HG03097 (cell line): Measurements from ENCODE around the gene BMPR1A.
"Not testable (repeated sequence)": the region's sequence is repeated elsewhere in the genome, so short reads cannot be mapped to it uniquely, and the experiment has no call there.

Source experiments
- ATAC-seq: cut with Tn5 transposase; IDR thresholded peaks from one replicate; pipeline ENCODE4 v1.9.1; 2021; ENCODE audit not compliant: unreplicated experiment, low FRiP score

Gene BMPR1A

DNA sequence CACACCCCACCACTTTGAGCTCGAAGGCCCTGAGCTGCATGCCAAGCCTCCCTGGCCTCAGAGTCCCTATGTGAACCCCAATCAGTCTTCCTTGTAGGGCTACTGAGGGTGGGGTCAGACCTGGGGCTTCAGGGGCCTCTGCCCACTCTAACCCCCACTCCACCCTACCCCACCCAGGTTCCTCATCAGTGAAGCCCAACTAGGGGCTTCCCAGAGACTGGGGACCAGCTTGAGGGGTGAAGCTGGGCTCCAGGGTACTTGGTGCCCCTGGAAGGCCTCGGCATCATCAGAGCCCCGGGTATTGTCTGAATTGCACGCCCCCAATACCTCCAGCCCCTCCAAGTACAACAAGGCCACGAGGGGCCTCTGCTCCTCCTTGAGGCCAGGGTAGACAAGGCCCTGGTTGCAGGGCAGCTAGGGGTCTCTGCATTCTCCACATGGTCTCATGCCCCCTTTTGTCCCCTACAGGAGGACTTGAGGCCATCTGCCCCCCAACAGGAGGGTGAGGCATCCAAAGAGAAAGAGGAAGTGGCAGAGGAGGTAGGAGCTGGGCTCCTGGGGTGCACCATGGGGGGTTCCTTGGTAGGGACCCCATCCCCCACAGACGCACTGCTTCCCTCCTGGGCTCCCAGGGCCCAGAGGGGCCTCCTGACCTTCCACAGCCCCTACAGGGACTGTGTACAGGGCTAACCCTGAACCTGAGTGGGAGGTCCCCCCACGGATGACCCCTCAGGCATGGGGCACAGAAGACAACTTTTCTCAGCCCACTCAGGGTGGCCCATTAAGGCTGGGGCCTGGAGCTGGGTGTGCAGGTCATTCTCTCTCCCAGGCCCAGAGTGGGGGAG lies 205.9 kb downstream of the BMPR1A start:
- ATAC-seq, result no peak

DNA sequence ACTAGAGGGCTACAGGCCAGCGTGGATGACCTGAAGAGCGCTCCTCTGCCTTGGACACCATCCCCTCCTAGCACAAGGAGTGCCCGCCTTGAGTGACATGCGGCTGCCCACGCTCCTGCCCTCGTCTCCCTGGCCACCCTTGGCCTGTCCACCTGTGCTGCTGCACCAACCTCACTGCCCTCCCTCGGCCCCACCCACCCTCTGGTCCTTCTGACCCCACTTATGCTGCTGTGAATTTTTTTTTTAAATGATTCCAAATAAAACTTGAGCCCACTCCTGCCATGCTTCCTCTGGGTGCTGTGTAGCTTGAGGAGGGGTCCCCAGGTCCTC lies 206.5 kb downstream of the BMPR1A start:
- ATAC-seq, result no peak

DNA sequence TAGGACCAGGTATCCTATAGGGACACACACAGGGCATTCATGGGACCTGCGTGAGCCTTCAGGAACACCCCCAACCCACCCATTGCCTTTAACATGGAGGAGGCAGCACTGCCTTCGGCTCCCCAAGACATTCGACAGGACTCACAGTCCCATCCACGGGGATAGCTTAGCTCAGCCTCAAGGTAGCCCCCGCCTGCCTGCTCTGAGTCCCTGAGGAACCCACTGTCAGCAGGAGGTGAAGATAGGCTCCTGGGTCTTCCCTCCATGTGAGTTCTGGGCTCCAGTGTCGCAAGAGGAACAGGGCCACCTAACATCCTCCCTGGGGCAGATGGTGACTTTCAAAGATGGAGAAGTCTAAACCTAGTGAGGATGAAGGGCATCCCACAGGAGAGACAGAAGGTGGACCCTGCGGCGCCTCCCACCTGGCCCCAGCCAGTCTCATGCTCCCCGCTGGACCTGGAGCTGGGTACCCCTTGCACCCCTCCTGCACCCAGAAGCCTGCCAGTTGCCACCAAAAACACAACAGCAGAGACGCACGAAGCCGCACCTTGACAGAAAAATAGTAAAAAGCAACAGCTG lies 207.0 kb downstream of the BMPR1A start:
- ATAC-seq, result no peak

DNA sequence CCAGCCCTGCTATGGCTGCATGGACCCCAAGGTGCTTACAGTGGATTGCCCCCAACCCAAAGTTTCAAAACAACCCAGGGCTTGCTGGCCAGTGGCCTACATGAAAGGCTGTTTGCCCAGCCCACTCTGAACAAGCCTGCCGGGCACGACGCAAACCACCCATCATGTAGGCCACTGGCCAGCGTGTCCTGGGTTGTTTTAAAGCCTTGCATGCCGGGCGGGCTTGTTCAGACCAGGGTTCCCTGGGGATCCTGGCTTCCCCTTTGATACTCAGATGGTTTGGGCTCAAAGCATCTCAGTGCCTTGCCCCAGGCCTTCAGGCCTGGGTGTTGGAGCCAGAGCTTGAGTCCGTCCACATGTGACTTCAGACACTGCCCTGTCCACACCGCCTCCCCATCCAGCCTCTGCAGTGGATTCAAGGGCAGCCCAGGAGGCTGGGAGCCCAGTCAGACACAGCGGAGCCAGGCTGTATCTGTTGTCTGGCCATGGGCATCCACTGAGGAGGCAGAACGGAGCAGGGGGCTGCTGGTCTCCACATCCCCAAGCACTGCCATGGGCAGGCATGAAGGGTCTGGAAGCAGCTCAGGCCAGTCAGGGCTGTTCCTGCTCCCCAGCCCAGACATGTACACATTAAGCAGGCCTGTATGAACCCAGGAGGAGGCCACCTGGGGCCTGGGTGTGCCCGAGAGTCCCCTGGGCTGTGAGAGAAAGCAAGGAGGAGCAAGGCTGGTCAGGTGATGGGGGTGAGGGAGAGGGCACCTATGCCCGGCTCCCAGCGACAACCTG lies 207.8 kb downstream of the BMPR1A start:
- no peak for ATAC-seq

DNA sequence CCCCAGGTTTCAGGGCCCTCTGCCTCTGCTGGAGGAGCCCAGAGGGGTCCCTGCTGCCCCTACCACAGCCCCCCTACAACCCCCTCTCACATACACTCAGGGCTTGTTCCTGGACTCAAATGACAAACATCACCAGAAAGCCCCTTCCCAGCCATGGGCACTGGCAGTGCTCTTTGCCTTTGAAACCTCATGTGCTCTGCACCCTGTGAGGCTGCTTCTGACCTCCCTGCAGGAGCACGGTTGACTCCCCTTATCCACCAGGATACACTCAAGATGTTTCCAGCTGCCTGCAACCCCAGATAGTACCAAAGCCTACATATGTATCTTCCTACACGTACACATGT lies 208.4 kb downstream of the BMPR1A start:
- no peak for ATAC-seq

DNA sequence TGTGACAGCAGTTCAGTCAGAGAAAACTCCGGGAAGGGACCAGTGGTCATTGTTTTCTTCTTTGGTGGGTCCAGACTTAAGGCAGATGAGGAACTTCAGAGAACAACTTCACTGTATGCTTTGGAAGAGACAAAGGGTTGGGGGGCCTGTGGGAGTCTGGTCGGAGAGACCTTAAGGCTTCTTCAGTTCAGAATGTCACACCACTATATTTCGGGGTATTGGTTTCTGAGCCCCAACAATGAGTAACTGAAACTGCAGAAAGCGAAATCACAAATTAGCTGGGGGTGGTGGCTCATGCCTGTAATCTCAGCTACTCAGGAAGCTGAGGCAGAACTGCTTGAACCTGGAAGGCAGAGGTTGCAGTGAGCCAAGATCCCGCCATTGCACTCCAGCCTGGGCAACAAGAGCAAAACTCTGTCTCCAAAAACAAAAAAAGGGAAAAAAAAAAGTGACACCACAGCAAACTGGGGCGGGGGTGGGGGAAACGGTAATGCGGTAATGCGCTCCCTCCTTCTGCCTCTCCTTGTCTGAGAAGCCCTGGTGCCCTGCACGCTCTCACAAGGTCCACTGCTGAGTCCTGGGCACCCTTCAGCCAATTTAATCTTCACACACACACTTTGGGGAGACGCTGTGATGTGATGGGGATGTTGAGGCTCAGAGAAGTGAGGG lies 209.7 kb downstream of the BMPR1A start:
- ATAC-seq, result no peak

DNA sequence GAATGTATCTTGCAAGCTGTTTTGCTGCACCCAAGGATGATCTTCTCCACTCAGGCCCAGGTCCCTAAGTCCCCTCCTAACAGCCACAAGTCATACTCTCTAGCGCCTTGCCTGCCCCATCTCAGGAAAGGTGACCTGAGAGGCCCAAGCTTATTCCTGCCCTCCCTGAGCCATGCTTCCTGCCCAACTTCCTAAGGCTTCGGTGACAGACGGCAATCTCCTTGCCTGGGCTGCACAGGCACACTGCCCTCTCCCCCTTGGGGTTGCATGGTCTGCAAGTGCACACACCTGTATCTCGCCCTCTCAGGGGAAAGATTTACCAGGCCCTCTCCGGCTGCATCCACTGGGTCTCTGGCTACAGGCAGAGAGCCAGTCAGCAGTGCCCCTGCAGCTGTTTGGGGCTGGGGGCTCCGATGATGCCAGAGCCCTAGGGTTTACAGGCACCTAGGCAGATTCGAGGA lies 211.1 kb downstream of the BMPR1A start:
- ATAC-seq, result no peak

DNA sequence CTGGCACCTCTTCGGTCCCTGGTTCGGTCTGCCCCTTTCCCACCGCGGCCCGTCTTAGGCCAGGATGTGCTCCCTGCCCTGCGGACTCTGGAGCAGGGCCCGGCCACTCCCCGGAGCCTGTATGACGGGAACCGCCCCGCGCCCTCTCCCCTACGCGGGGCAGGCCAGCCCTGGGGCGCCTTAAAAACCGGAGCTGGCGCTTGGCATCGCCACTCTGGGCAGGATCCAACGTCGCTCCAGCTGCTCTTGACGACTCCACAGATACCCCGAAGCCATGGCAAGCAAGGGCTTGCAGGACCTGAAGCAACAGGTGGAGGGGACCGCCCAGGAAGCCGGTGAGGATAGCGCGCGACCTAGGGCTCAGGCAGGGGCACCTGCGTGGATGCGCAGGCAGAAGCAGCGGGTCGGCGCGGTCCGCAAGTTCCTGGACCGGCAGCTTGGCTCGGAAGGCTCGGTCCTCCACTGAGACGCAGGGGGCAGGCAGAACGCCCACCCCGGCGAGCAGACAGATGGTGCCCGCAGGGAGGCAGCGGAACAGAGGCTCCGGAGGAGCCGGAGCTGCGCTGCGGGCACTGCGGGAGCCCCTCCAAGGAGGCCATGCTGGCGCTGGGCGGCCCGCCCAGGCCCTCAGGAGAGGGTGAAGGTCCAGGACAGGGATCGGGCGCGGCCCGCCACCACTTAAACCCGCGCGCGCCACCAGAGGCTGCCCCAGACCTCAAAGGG lies 212.0 kb downstream of the BMPR1A start, which contains the start of gene ADIRF:
TSS of gene ADIRF (plus strand) at position 212 of the 723 bp plus-strand sequence. CDS start at position 275, 63 bp downstream.
- ATAC-seq, result no peak

DNA sequence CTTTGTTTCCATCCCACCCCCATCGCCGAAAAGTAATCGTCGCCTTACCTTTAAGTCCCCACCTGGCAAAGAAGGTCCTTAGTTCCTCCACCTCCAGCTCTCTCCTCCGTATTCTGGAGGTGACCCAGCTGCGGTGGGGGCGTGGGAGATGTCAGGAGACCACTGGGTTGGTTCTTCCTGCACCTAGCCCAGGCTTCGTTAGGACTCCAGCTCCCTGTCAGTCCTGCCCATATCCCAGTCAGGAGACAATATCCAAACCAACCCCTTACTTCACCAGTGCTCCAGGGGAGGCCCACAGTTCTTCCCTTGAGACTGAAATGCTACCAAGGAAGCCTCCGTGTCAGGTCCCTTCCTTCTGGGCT lies 212.6 kb downstream of the BMPR1A start:
- no peak for ATAC-seq

DNA sequence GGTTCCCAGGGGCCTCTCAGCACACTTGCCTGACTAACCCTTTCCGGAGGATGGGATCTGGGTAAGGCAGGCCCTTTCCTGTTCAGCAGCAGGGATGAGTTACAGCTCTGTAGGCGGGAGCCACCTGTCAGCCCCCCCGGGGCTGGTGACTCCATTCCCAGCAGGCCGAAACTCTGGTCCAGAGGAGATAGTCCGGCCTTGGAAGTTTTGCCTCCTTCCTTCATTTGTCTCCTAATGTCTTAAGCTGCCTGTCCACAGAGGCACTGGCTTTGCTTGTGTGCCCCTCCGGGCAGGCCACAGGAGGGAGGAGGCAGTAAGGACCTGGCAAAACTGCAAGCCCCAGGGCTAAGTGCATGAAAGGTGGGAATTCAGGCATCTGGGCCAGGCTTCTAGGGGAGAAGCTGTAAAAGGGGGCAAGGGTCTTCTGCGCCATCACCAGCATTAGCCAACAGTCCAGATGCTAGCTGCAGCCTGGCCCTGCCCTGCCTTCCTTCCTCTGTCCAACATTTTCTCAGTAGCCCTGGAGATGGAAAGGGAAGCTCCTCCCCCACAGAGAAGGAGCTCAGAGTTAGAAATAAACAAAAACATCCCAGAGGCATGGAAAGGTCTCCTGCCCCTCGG lies 213.1 kb downstream of the BMPR1A start:
- no peak for ATAC-seq

DNA sequence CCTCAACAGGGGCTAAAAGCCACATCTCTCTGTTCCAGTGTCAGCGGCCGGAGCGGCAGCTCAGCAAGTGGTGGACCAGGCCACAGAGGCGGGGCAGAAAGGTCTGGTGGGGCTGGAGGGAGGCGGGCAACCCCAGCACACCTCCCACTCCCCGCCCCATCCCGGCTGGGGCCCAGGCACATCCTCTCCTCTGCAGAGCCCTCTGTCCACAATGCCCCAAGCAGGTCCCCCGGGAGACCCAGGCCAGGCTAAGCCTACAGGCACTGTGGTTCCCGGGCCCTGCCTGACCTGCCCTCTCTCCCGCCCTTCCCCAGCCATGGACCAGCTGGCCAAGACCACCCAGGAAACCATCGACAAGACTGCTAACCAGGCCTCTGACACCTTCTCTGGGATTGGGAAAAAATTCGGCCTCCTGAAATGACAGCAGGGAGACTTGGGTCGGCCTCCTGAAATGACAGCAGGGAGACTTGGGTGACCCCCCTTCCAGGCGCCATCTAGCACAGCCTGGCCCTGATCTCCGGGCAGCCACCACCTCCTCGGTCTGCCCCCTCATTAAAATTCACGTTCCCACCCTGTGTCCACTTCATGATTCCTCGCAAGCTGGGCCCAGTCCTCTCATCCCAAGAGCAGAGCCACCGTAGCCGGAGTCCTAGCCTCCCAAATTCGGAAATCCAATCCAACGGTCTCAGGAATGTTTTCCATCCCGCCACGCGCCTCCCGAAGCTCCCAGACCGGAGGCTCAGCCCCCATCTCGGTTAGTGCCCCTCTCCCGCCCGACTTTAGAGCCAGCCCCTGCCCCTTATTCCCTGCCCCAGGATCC lies 214.0 kb downstream of the BMPR1A start:
- ATAC-seq, result no peak

DNA sequence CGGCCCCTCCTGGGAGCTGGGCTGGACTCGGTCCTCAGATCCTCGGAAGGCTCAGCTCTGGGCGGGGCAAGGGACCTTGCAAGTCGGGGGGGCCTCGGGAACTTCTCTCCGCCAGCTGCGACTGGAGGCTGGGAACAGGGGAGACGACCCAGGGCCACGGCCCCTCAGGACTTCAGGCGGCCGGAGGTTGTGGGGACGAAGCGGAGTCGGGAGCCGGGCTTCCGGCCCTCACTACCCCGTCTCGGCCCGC lies 214.5 kb downstream of the BMPR1A start:
- no peak for ATAC-seq

DNA sequence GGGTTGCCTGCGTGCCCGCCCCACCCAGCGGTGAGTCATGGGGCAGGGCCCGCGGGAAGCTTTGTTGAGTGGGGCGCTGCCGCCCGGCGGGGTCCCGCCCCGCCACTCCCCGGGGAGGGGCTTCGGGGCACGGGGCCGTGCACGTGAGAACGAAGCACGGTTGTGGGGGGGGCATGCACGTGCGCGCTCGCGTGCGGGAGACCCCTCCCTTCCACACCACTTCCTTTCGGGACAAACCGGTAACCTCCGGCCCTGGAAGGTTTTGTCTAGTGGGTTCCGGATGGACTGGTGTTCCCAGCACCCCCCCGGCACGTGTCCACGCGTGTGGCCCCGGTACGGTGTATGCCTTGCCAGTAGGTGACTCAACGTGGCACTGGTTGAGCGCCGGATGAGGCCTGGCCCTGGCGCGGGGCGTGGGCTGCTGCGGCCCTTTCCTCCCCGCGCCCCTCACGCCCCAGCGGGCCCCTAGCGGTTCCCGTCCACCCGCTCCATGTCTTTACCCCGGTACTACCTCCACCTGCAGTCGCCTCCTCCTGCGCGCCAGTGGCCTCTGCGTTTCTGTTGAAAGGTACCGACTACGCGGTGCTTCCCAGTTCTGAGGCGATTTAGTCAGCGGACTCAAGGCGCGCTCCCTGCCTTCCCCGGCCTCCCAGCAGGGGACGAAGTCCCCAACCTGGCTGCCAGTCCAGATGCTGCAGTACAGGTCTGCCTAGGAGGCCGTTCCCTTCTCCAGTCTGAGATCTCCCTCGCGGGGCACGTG lies 215.0 kb downstream of the BMPR1A start:
- peak; percentile 75 for ATAC-seq

DNA sequence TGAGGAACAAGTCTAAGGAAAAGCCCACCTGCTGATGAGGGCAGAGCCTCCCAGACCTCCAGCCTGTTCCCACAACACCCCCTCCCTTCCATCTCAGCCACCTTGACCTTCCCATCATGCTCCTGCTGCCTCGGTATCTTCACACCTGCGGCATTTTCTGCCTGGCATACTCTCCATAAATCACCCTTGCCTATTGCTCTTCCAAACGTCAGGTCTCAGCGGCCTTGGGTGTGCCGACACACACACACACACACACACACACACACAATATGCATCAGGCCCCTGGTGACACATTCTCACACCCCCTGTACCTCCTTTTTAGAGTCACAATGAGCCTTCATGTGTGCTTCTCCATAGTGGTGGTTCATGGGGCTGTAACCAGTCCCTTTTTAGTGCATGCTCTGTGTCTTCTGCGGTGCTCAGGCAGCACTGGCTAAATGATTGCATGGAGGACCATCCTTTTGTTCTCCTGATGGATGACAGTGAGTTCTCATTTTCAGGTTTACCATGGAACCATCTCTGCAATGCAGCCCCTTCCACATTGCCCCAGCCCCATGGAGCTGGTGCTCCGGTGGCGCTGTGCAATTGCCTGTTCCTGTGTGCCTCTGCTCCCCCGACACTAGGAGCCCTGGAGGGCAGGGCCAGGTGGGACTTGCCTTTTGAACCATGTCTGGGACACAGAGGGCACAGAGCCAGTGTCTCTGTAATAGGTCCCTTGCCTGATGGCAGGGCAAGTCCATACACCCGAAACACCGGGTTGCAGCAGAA lies 216.4 kb downstream of the BMPR1A start:
- ATAC-seq, result no peak

DNA sequence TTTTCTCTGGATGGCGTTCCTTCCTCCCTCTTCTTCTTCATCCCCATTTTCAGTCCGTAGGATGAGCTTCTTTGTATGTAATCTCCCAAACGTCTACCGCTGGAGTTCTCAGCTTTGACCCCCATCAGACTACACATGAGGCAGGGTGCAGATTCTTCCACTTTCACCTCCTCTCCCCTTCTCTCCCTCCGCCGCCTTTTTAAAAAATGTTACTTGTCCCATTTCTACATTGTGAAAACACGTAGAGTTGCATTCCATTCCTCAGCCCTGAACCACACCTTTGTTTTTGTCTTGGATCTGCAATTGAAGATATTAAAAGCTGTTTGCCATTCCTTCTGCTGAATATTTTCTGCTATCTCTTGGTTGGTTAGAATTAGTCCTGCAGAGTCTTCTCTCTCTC lies 218.1 kb downstream of the BMPR1A start:
- ATAC-seq, result no peak

DNA sequence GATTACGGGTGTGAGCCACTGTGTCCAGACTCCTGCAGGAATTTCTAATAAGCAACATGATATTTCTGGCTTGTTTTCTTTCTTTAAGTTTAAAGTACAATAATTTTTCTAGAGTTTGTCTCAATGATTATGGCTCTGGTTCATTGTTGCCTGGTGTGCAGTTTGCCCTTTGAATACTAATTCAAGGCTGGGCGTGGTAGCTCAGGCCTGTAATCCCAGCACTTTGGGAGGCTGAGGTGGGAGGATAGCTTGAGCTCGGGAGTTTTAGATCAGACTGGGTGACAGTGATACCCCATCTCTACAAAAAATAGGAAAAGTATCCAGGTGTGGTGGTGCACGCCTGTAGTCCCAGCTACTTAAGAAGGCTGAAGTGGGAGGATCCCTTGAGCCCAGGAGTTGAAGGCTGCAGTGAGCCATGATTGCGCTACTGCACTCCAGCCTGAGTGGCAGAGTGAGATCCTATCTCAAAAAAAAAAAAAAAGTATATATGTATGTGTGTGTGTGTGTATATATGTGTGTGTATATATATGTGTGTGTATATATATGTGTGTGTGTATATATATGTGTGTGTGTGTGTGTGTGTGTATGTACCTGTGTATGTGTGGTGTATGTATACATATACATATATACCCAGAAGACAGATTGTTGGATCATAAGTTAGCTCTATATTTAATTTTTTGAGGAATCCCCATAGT lies 220.1 kb downstream of the BMPR1A start:
- no peak for ATAC-seq

DNA sequence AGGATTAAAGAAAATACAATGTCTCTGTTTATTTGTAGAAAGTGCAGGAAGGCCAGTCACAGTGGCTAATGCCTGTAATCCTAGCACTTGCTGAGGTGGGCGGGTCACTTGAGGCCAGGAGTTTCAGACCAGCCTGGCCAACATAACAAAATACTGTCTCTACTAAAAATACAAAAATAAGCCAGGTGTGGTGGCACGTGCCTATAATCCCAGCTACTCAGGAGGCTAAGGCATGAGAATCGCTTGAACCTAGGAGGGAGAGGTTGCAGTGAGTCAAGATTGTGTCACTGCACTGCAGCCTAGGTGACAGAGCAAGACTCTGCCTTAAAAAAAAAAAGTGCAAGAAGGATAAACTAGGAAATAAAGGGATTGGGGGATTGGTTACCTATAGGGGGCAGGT lies 222.0 kb downstream of the BMPR1A start:
- not testable (repeated sequence) for ATAC-seq
